GM12873 (cell line): Measurements from ENCODE around the gene TTLL11.
A peak's percentile ranks its signal among the peaks of the same experiment; 100 is the strongest.

Experiments used
- CTCF ChIP-seq: IDR thresholded peaks from 2 replicates; pipeline ENCODE4 v1.5.1; 2012; ENCODE audit warnings: low read depth, mild to moderate bottlenecking, moderate library complexity, low read length, control low read depth; ENCODE audit not compliant: insufficient read depth; ENCODE audit errors: missing control alignments

TTLL11 gene

GRCh38 chr9:121865884-121866283 lies 227.2 kb downstream of the TTLL11 start:
- no peak for TF ChIP-seq CTCF

- no peak for TF ChIP-seq CTCF
These were observed 228.0 kb downstream of the TTLL11 start for GRCh38 chr9:121865060-121865459.

- no peak for TF ChIP-seq CTCF
These were observed 229.2 kb downstream of the TTLL11 start for GRCh38 chr9:121863955-121864354.

GRCh38 chr9:121862371-121863332 lies 230.5 kb downstream of the TTLL11 start:
- TF ChIP-seq CTCF, result no peak

- peak; percentile 49 for TF ChIP-seq CTCF
These were observed 231.5 kb downstream of the TTLL11 start for GRCh38 chr9:121861501-121862180.

- no peak for TF ChIP-seq CTCF
These were observed 232.4 kb downstream of the TTLL11 start for GRCh38 chr9:121860744-121861143.

- no peak for TF ChIP-seq CTCF
These were observed 232.9 kb downstream of the TTLL11 start for GRCh38 chr9:121860213-121860612.
